HL-60 (cell line): Measurements from ENCODE around the gene SLC16A9.

Experiments used
- GABPA ChIP-seq: IDR thresholded peaks from 2 replicates; pipeline ENCODE4 v1.6.1; 2012; ENCODE audit warnings: low read depth
- POLR2AphosphoS5 ChIP-seq: IDR thresholded peaks from 2 replicates; pipeline ENCODE4 v1.6.1; 2012; ENCODE audit warnings: low read depth
- TF ChIP-seq, protein P1 (sequence below): IDR thresholded peaks from one replicate; pipeline ENCODE4 v1.5.1; 2011; ENCODE audit warnings: low read length, control low read depth, inconsistent platforms; ENCODE audit not compliant: insufficient read depth
- TF ChIP-seq, protein P2 (sequence below): IDR thresholded peaks from 2 replicates; pipeline ENCODE4 v1.6.1; 2012; ENCODE audit warnings: low read depth; ENCODE audit not compliant: insufficient replicate concordance

DNA sequence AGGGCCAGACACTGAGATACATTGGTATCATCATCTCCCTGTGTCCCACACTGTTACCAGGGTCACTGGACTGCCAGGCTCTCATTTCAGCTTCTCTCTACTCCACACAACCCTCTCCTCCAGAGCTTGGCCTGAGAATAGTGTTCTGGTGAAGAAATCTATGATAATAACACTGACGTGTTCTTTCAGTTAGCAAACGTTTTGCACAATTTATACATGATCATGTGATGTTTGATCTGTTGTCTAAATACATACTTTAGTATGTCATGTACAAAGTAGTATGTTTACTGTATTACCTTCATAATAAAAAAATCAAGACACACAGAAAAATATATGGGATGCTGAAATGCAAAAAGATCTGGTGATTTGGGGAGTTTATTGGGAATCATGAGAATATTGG lies 5.0 kb downstream of the SLC16A9 start:
- TF ChIP-seq, protein P1, sequence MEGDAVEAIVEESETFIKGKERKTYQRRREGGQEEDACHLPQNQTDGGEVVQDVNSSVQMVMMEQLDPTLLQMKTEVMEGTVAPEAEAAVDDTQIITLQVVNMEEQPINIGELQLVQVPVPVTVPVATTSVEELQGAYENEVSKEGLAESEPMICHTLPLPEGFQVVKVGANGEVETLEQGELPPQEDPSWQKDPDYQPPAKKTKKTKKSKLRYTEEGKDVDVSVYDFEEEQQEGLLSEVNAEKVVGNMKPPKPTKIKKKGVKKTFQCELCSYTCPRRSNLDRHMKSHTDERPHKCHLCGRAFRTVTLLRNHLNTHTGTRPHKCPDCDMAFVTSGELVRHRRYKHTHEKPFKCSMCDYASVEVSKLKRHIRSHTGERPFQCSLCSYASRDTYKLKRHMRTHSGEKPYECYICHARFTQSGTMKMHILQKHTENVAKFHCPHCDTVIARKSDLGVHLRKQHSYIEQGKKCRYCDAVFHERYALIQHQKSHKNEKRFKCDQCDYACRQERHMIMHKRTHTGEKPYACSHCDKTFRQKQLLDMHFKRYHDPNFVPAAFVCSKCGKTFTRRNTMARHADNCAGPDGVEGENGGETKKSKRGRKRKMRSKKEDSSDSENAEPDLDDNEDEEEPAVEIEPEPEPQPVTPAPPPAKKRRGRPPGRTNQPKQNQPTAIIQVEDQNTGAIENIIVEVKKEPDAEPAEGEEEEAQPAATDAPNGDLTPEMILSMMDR: no peak
- TF ChIP-seq POLR2AphosphoS5 (no peak), GABPA (no peak)
- TF ChIP-seq, protein P2, sequence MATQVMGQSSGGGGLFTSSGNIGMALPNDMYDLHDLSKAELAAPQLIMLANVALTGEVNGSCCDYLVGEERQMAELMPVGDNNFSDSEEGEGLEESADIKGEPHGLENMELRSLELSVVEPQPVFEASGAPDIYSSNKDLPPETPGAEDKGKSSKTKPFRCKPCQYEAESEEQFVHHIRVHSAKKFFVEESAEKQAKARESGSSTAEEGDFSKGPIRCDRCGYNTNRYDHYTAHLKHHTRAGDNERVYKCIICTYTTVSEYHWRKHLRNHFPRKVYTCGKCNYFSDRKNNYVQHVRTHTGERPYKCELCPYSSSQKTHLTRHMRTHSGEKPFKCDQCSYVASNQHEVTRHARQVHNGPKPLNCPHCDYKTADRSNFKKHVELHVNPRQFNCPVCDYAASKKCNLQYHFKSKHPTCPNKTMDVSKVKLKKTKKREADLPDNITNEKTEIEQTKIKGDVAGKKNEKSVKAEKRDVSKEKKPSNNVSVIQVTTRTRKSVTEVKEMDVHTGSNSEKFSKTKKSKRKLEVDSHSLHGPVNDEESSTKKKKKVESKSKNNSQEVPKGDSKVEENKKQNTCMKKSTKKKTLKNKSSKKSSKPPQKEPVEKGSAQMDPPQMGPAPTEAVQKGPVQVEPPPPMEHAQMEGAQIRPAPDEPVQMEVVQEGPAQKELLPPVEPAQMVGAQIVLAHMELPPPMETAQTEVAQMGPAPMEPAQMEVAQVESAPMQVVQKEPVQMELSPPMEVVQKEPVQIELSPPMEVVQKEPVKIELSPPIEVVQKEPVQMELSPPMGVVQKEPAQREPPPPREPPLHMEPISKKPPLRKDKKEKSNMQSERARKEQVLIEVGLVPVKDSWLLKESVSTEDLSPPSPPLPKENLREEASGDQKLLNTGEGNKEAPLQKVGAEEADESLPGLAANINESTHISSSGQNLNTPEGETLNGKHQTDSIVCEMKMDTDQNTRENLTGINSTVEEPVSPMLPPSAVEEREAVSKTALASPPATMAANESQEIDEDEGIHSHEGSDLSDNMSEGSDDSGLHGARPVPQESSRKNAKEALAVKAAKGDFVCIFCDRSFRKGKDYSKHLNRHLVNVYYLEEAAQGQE: no peak
